ENCODE measurements around the gene TYSND1. TPM values are rescaled to one million over a fixed set of nuclear protein-coding genes. Genes with fewer than 3 reads are reported as not detected.
A peak's percentile ranks its signal among the peaks of the same experiment; 100 is the strongest.

Gene TYSND1
- total RNA-seq, 2 donors from 2014 or later: 16.2 to 17.6 TPM

GRCh38 chr10:70118196-70118595, 28.3 kb downstream of the TYSND1 start:
- WGBS, 2 donors: 77 to 84% methylated on average over 3 of the region's 3 CpGs
- H3K4me3 ChIP-seq: no peak overlapping the region
- peaks cover 0 to 7% of the 10 kb centered on the region in 2 donors for H3K36me3 ChIP-seq (replicated peaks in 1 of 2; ENCODE audit: insufficient read depth in 1 of 2, low read depth in 2 of 2)
- ATAC-seq (no peak), DNase-seq (no peak)
- no peaks in the 10 kb centered on the region for H3K9me3 ChIP-seq
- no peak overlapping the region for H3K27ac ChIP-seq
- no peak for TF ChIP-seq POLR2A (IDR thresholded peaks at IDR 0.05)
- TF ChIP-seq CTCF (IDR thresholded peaks at IDR 0.05): no peak
- no peaks in the 10 kb centered on the region for H3K27me3 ChIP-seq
- H3K4me1 ChIP-seq: no peaks in the 10 kb centered on the region
- intact Hi-C loops (cut with DNase I): no loop called here

GRCh38 chr10:70117646-70118045, 28.9 kb downstream of the TYSND1 start:
- WGBS, 2 donors: 70 to 79% methylated on average over 10 of the region's 10 CpGs
- TF ChIP-seq POLR2A (IDR thresholded peaks at IDR 0.05): no peak
- TF ChIP-seq CTCF (IDR thresholded peaks at IDR 0.05): no peak
- no peak for DNase-seq
- no peak overlapping the region for H3K27ac ChIP-seq
- no peak overlapping the region for H3K4me3 ChIP-seq
- H3K36me3 ChIP-seq (replicated peaks in 1 of 2; ENCODE audit: insufficient read depth in 1 of 2, low read depth in 2 of 2): peaks cover 0 to 7% of the 10 kb centered on the region in 2 donors
- H3K27me3 ChIP-seq: no peaks in the 10 kb centered on the region
- no peaks in the 10 kb centered on the region for H3K4me1 ChIP-seq
- no peaks in the 10 kb centered on the region for H3K9me3 ChIP-seq
- no peak for ATAC-seq
- intact Hi-C loops (cut with DNase I): no loop called here

- peak; percentile 67 to 82 (median 68) for DNase-seq
- peak; percentile 68 for ATAC-seq
- intact Hi-C loops (cut with DNase I): no loop called here
- no peaks in the 10 kb centered on the region for H3K4me1 ChIP-seq
- H3K27ac ChIP-seq: no peak overlapping the region
- peaks cover 0 to 9% of the 10 kb centered on the region in 2 donors for H3K36me3 ChIP-seq (replicated peaks in 1 of 2; ENCODE audit: insufficient read depth in 1 of 2, low read depth in 2 of 2)
- no peaks in the 10 kb centered on the region for H3K9me3 ChIP-seq
- no peak overlapping the region for H3K4me3 ChIP-seq
- TF ChIP-seq CTCF (IDR thresholded peaks at IDR 0.05) (peak; percentile 70 to 87 (median 80)), POLR2A (IDR thresholded peaks at IDR 0.05) (no peak)
- no peaks in the 10 kb centered on the region for H3K27me3 ChIP-seq
- WGBS, 2 donors: 41 to 45% methylated on average over 11 to 12 of the region's 12 CpGs
These were observed 30.4 kb downstream of the TYSND1 start for GRCh38 chr10:70115948-70116682.

GRCh38 chr10:70114902-70115301, 31.6 kb downstream of the TYSND1 start:
- Histone ChIP-seq H3K4me3 (no peak overlapping the region), H3K4me1 (no peaks in the 10 kb centered on the region), H3K27ac (no peak overlapping the region), H3K27me3 (no peaks in the 10 kb centered on the region), H3K9me3 (no peaks in the 10 kb centered on the region), H3K36me3 (replicated peaks in 1 of 2; ENCODE audit: insufficient read depth in 1 of 2, low read depth in 2 of 2) (peaks cover 0 to 9% of the 10 kb centered on the region in 2 donors)
- ATAC-seq: no peak
- 88 to 100% methylated on average over 2 to 14 of the region's 15 CpGs for WGBS, 2 donors
- DNase-seq: no peak
- intact Hi-C loops (cut with DNase I): no loop called here
- no peak for TF ChIP-seq CTCF (IDR thresholded peaks at IDR 0.05)
- TF ChIP-seq POLR2A (IDR thresholded peaks at IDR 0.05): no peak

- WGBS, 2 donors: 88 to 93% methylated on average over 8 of the region's 8 CpGs
- Histone ChIP-seq H3K27me3 (no peaks in the 10 kb centered on the region), H3K36me3 (replicated peaks in 1 of 2; ENCODE audit: insufficient read depth in 1 of 2, low read depth in 2 of 2) (peaks cover 0 to 9% of the 10 kb centered on the region in 2 donors), H3K4me3 (no peak overlapping the region), H3K4me1 (peaks cover 6% of the 10 kb centered on the region), H3K27ac (no peak overlapping the region), H3K9me3 (no peaks in the 10 kb centered on the region)
- DNase-seq (no peak), ATAC-seq (no peak)
- intact Hi-C loops (cut with DNase I): no loop called here
- TF ChIP-seq POLR2A (IDR thresholded peaks at IDR 0.05) (no peak), CTCF (IDR thresholded peaks at IDR 0.05) (no peak)
These were observed 34.4 kb downstream of the TYSND1 start for GRCh38 chr10:70112071-70112470.

All from body of pancreas (tissue), 4 donors.